ENCODE data around the gene TSSK6.

DNA sequence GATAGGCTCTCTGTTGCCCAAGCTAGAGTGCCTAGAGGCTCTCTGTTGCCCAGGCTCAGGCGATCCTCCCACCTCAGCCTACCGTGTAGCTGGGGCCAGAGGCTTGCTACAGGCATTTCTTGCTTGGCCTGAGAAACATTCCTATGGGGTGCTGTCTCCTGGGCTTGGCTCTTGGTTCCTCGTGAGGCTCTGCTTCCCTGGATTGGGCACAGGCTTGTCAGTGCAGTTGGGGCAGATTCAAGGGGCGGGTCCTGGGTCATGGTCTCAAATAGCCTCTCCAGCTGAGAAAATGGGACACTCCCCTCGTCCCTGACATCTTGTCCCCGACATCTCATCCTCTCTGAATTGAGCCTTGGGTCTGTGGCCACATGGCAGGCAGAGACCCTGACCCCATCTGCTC is 4.9 kb downstream of the TSSK6 start:
- TF ChIP-seq, protein P1, sequence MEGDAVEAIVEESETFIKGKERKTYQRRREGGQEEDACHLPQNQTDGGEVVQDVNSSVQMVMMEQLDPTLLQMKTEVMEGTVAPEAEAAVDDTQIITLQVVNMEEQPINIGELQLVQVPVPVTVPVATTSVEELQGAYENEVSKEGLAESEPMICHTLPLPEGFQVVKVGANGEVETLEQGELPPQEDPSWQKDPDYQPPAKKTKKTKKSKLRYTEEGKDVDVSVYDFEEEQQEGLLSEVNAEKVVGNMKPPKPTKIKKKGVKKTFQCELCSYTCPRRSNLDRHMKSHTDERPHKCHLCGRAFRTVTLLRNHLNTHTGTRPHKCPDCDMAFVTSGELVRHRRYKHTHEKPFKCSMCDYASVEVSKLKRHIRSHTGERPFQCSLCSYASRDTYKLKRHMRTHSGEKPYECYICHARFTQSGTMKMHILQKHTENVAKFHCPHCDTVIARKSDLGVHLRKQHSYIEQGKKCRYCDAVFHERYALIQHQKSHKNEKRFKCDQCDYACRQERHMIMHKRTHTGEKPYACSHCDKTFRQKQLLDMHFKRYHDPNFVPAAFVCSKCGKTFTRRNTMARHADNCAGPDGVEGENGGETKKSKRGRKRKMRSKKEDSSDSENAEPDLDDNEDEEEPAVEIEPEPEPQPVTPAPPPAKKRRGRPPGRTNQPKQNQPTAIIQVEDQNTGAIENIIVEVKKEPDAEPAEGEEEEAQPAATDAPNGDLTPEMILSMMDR (IDR thresholded peaks at IDR 0.05) = no peak
- no peak for TF ChIP-seq POLR2A (IDR thresholded peaks at IDR 0.05)
